Retinal pigment epithelial cell (primary cell): ENCODE data around the gene SPG7.

ENCODE experiments used
- DNase-seq: peaks from one replicate; pipeline ENCODE4 v3.0.0-alpha.2; 2010; ENCODE audit warnings: low read depth
- H3K4me3 ChIP-seq: 2 replicates; pipeline ENCODE4 v1.5.1; 2011; ENCODE audit warnings: mild to moderate bottlenecking, low read length, control low read depth, moderate library complexity
- TF ChIP-seq, protein P1 (sequence below): conservative IDR thresholded peaks from 2 replicates; pipeline ENCODE4 v1.5.1; 2011; ENCODE audit warnings: low read depth, low read length, control low read depth, inconsistent platforms

The SPG7 gene

DNA sequence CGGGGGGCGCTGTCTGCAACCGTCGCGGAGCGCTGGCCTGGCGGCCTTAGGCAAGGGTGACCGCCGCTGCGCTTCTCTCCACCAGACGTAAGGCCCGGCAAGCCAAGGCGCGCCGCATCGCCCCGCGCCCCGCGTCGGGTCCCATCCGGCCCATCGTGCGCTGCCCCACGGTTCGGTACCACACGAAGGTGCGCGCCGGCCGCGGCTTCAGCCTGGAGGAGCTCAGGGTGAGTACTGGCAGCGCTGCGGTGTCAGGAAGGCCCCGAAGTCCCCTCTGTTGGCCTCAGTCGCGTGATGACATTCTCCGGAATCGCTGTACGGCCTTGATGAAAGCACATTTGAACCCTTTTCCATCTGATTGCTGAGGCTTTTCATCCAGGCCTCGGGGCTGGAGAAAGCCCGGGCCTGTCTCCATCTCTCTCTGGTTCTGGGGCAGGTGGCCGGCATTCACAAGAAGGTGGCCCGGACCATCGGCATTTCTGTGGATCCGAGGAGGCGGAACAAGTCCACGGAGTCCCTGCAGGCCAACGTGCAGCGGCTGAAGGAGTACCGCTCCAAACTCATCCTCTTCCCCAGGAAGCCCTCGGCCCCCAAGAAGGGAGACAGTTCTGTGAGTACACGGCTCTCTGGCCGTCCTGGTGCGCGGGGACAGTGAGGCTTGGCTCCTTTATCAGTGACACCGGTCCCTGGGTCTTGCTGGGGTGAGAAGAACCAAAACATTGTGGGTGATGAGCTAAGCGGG, 53.1 kb downstream of the SPG7 start:
- no peak for DNase-seq
- TF ChIP-seq, protein P1, sequence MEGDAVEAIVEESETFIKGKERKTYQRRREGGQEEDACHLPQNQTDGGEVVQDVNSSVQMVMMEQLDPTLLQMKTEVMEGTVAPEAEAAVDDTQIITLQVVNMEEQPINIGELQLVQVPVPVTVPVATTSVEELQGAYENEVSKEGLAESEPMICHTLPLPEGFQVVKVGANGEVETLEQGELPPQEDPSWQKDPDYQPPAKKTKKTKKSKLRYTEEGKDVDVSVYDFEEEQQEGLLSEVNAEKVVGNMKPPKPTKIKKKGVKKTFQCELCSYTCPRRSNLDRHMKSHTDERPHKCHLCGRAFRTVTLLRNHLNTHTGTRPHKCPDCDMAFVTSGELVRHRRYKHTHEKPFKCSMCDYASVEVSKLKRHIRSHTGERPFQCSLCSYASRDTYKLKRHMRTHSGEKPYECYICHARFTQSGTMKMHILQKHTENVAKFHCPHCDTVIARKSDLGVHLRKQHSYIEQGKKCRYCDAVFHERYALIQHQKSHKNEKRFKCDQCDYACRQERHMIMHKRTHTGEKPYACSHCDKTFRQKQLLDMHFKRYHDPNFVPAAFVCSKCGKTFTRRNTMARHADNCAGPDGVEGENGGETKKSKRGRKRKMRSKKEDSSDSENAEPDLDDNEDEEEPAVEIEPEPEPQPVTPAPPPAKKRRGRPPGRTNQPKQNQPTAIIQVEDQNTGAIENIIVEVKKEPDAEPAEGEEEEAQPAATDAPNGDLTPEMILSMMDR = no peak
- peak overlapping the region; percentile 90 for H3K4me3 ChIP-seq

DNA sequence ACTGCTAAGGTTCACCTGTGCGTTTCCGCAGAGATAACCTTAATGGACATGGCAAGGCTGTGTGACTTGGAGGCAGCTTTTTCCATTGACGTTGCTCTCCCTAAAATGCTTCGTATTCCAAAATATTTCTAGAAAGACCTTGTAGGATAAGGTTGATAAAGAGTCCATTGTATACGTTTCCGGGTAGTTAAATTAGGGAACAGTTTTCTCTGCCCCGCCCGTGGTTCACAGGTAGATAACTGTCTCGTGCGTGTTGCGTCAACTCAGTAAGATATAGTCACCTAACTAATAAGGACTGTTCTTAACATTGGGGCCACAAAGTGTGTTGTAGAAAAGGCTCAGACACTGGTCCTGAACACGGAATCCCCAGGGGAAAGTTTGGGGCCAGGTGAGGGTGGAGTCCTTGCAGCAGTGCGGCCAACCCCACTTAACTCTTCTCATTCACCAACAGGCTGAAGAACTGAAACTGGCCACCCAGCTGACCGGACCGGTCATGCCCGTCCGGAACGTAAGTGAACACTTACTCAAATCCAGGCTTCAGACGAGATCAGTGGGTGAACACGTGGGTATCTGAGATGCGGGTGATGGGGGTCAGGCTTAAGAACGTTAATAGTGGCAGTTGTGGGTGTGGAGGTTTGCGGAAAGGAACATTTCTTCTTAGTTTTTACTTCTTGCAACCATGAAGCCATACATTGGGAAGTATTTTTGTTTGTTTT, 53.8 kb downstream of the SPG7 start:
- no peak for DNase-seq
- TF ChIP-seq, protein P1 = no peak
- peak overlapping the region; percentile 90 for H3K4me3 ChIP-seq

DNA sequence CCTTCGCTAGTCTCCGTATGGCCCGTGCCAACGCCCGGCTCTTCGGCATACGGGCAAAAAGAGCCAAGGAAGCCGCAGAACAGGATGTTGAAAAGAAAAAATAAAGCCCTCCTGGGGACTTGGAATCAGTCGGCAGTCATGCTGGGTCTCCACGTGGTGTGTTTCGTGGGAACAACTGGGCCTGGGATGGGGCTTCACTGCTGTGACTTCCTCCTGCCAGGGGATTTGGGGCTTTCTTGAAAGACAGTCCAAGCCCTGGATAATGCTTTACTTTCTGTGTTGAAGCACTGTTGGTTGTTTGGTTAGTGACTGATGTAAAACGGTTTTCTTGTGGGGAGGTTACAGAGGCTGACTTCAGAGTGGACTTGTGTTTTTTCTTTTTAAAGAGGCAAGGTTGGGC, 54.7 kb downstream of the SPG7 start:
- peak overlapping the region; percentile 90 for H3K4me3 ChIP-seq
- no peak for DNase-seq
- TF ChIP-seq, protein P1 = no peak

DNA sequence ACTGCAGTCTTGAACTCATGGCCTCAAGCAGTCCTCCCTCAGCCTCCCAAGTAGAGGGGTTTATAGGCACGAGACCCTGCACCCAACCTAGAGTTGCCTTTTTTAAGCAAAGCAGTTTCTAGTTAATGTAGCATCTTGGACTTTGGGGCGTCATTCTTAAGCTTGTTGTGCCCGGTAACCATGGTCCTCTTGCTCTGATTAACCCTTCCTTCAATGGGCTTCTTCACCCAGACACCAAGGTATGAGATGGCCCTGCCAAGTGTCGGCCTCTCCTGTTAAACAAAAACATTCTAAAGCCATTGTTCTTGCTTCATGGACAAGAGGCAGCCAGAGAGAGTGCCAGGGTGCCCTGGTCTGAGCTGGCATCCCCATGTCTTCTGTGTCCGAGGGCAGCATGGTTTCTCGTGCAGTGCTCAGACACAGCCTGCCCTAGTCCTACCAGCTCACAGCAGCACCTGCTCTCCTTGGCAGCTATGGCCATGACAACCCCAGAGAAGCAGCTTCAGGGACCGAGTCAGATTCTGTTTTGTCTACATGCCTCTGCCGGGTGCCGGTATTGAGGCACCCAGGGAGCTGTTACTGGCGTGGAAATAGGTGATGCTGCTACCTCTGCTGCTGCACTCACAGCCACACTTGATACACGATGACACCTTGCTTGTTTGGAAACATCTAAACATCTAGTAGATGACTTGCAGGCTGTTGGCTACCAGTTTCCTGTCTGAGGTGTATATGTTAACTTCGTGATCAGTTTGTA, 55.6 kb downstream of the SPG7 start:
- TF ChIP-seq, protein P1 = no peak
- peak overlapping the region; percentile 14 for H3K4me3 ChIP-seq
- no peak for DNase-seq

DNA sequence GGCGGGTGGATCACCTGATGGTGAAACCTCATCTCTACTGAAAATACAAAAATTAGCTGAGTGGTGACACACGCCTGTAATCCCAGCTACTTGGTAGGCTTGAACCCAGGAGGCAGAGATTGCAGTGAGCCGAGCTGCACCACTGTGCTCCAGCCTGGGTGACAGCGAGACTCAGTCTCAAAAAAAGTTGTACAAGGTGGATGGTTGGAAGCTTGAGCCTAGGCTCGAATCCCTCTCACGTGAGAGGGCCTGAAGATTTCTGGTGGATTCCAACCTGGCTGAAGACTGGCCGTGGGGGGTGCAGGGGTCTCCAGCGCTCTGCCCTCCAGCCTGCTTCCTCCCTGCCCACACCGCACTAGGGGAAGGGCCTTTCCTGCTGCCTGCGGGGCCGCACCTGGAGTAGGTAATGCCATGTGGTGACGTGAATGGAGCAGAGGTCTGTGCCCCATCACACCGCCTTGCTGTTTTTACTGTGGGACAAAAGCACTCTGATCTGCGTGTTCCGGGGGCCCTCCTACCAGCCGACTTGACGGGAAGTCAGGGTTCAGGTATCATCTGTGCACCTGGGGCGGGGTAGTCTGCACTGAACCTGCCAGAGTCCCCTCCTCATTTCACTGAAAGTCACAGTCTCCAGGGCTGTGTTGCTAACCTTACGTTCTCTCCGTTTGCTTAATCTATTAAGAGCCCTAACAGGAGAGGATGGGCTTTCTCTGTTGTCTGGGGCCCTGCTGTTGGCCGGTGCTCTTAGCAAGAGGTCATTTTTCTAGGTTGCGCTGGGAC, 56.5 kb downstream of the SPG7 start:
- TF ChIP-seq, protein P1 = no peak

DNA sequence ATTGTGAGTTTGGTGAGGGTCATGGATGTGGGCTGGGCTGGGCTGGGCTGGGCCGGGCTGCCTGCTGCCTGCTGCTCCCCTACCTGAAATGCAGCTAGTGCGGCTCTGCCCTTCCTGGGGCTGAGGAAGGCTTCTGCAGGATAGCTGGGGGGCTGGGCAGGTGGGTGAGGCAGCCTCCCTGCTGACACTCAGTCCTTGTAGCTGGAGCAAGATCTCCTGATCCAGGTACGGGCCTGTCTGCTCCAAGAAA, 57.0 kb downstream of the SPG7 start:
- no peak for DNase-seq
- H3K4me3 ChIP-seq = peak overlapping the region; percentile 36
- TF ChIP-seq, protein P1 = no peak

More for the DNA sequence above, 56.5 kb downstream of the SPG7 start:
- DNase-seq = no peak
- H3K4me3 ChIP-seq = no peak overlapping the region
